Measurements from ENCODE around the gene SMIM38.

SMIM38 gene

GRCh38 chr11:69155302-69156234 lies at the start of gene SMIM38:
TSS of gene SMIM38 (plus strand) at chr11:69155935. CDS start at chr11:69157847, 1,912 bp downstream.
- DNase-seq (ENCODE audit: low read depth) = no peak

GRCh38 chr11:69106031-69106811 lies 49.5 kb upstream of the SMIM38 start:
- no peak for DNase-seq (ENCODE audit: low read depth)

- no peak for DNase-seq (ENCODE audit: low read depth)
These were observed 48.3 kb upstream of the SMIM38 start for GRCh38 chr11:69107413-69107812.

- DNase-seq (ENCODE audit: low read depth) = no peak
These were observed 47.7 kb upstream of the SMIM38 start for GRCh38 chr11:69108030-69108429.

- DNase-seq (ENCODE audit: low read depth) = no peak
These were observed 47.2 kb upstream of the SMIM38 start for GRCh38 chr11:69108559-69108958.

GRCh38 chr11:69109101-69109500 lies 46.6 kb upstream of the SMIM38 start:
- DNase-seq (ENCODE audit: low read depth) = no peak

GRCh38 chr11:69110451-69110850 lies 45.3 kb upstream of the SMIM38 start:
- no peak for DNase-seq (ENCODE audit: low read depth)

GRCh38 chr11:69111624-69112542 lies 43.9 kb upstream of the SMIM38 start:
- no peak for DNase-seq (ENCODE audit: low read depth)

- DNase-seq (ENCODE audit: low read depth) = no peak
These were observed 42.5 kb upstream of the SMIM38 start for GRCh38 chr11:69113226-69113625.

- DNase-seq (ENCODE audit: low read depth) = no peak
These were observed 41.9 kb upstream of the SMIM38 start for GRCh38 chr11:69113646-69114340.

GRCh38 chr11:69114362-69114761 lies 41.4 kb upstream of the SMIM38 start:
- no peak for DNase-seq (ENCODE audit: low read depth)

GRCh38 chr11:69114811-69115523 lies 40.8 kb upstream of the SMIM38 start:
- DNase-seq (ENCODE audit: low read depth) = no peak

GRCh38 chr11:69115586-69116560 lies 39.9 kb upstream of the SMIM38 start:
- no peak for DNase-seq (ENCODE audit: low read depth)

GRCh38 chr11:69116671-69117070 lies 39.1 kb upstream of the SMIM38 start:
- no peak for DNase-seq (ENCODE audit: low read depth)

GRCh38 chr11:69119190-69119589 lies 36.5 kb upstream of the SMIM38 start:
- DNase-seq (ENCODE audit: low read depth) = no peak

GRCh38 chr11:69120096-69120875 lies 35.4 kb upstream of the SMIM38 start:
- DNase-seq (ENCODE audit: low read depth) = no peak

GRCh38 chr11:69121021-69121420 lies 34.7 kb upstream of the SMIM38 start:
- DNase-seq (ENCODE audit: low read depth) = no peak

- no peak for DNase-seq (ENCODE audit: low read depth)
These were observed 34.0 kb upstream of the SMIM38 start for GRCh38 chr11:69121621-69122325.
